ENCODE data around the gene APOBEC3B. TPM values are rescaled to one million over a fixed set of nuclear protein-coding genes. Genes with fewer than 3 reads are reported as not detected.

Gene APOBEC3B
- total RNA-seq, 2 experiments from 2014 or later: 32.8 to 82.6 TPM

GRCh38 chr22:38964989-38965388, 17.2 kb upstream of the APOBEC3B start:
- Mint-ChIP-seq H3K27me3 (peaks cover 10% of the 10 kb centered on the region), H3K4me1 (peaks cover 6% of the 10 kb centered on the region), H3K36me3 (no peaks in the 10 kb centered on the region), H3K4me3 (no peak overlapping the region), H3K27ac (no peak overlapping the region), H3K9me3 (ENCODE audit: low read depth) (no peaks in the 10 kb centered on the region)
- DNase-seq (no peak), ATAC-seq (no peak)
- CTCF ChIA-PET: no interaction called here

DNA sequence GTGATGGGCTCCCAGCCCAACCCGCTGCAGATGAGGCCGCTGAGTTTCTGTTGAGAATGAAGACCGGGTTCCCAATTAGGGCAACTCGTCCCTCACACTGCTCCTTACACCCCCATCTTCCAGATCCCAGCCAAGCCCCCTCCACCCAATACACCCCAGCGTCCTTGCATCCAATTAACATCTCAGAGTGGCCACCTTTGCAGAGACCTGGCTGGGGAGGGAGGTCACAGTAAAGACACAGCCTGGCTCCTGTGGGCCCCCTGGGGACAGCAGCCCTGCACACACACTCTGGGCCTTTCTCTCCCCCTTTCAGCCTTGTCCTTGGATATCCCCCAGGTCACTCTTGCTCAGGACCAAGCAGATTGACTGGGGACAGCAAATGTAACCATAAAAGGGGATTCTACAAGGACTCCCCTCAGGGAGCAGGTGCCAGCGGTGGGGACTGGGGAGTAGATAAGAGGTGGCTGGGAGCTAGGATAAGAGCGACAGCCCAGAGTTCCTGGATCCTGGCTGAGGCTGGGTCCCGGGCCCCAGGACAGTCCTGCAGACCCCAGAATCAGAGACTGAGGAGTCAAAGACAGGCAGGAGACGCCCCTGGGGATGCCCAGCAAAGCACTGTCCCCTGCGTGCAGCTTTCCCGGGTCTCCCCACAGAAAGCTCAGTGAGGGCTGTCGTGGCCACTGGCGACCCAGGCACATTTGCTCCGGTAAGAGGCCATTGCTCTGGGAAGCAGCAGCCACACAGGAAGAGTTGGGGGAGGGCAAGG, 16.4 kb upstream of the APOBEC3B start:
- Mint-ChIP-seq H3K27me3 (peaks cover 14% of the 10 kb centered on the region), H3K36me3 (no peaks in the 10 kb centered on the region), H3K4me1 (peaks cover 9% of the 10 kb centered on the region), H3K27ac (no peak overlapping the region), H3K4me3 (no peak overlapping the region), H3K9me3 (ENCODE audit: low read depth) (no peaks in the 10 kb centered on the region)
- CTCF ChIA-PET: no interaction called here
- no peak for ATAC-seq
- DNase-seq: no peak

- Mint-ChIP-seq H3K4me1 (peaks cover 9% of the 10 kb centered on the region), H3K36me3 (no peaks in the 10 kb centered on the region), H3K4me3 (no peak overlapping the region), H3K27ac (no peak overlapping the region), H3K9me3 (ENCODE audit: low read depth) (no peaks in the 10 kb centered on the region), H3K27me3 (peaks cover 17% of the 10 kb centered on the region)
- no peak for ATAC-seq
- DNase-seq: no peak
- CTCF ChIA-PET: no interaction called here
Observed at GRCh38 chr22:38966380-38966702, 15.8 kb upstream of the APOBEC3B start.

DNA sequence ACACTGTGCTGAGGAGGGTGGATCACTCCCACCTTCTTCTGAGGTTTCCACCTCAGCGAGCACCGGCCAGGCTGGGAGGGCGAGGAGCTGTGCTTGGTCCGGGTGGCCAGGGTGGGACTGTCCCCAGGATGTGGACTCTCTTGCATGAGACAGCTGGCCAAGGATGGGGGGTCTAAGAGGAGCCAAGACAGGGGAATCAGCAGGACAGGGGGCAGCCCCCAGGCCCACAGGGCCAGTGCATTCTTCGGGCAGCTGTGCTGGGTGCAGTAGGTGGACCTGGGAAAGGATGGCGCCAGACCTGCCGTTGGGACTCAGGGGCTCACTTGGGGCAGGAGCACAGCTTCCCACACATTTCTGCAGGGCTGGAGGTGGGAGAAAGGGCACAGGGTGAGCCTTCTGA, 15.2 kb upstream of the APOBEC3B start:
- peak overlapping the region; percentile 42 for H3K27ac Mint-ChIP-seq
- H3K27me3 Mint-ChIP-seq: peaks cover 19% of the 10 kb centered on the region
- no peaks in the 10 kb centered on the region for H3K36me3 Mint-ChIP-seq
- H3K4me1 Mint-ChIP-seq: peaks cover 9% of the 10 kb centered on the region
- DNase-seq: no peak
- H3K9me3 Mint-ChIP-seq (ENCODE audit: low read depth): no peaks in the 10 kb centered on the region
- ATAC-seq: no peak
- CTCF ChIA-PET: no interaction called here
- no peak overlapping the region for H3K4me3 Mint-ChIP-seq

- Mint-ChIP-seq H3K27me3 (peaks cover 22% of the 10 kb centered on the region), H3K27ac (peak overlapping the region; percentile 8), H3K4me3 (no peak overlapping the region), H3K36me3 (no peaks in the 10 kb centered on the region), H3K4me1 (peaks cover 9% of the 10 kb centered on the region), H3K9me3 (ENCODE audit: low read depth) (no peaks in the 10 kb centered on the region)
- no peak for DNase-seq
- ATAC-seq: peak; percentile 25
- CTCF ChIA-PET: no interaction called here
Observed at GRCh38 chr22:38967451-38968450, 14.4 kb upstream of the APOBEC3B start.

GRCh38 chr22:38968801-38969200, 13.3 kb upstream of the APOBEC3B start:
- H3K27me3 Mint-ChIP-seq: peaks cover 22% of the 10 kb centered on the region

DNA sequence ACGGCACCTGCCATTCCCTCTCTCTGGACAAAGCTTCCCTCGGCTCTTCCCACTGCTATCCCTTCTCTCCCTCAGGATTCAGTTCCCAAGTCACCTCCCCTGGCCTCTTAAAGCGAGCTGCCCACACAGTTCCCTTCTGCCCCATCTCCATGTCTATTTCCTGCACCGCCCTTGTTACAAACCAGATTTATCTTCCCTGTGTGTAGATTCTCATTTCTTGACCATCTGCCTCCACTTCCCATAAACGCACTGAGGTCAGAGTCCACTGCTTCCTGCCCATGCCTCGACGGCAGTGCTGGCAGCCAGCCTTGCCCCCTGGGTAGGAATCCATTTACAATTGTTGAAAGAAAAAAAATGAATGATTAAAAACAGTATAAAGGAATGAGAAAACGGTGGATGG, 11.6 kb upstream of the APOBEC3B start:
- CTCF ChIA-PET: interaction anchor here (1.5 to 7.7 kb wide), 4 partner anchors 13 to 100 kb away, joined by 6 to 75 read pairs (median 36); partner anchors contain the start of genes APOBEC3B and CBX6
- Mint-ChIP-seq H3K9me3 (ENCODE audit: low read depth) (no peaks in the 10 kb centered on the region), H3K27ac (no peak overlapping the region), H3K36me3 (no peaks in the 10 kb centered on the region), H3K4me1 (peaks cover 17% of the 10 kb centered on the region), H3K27me3 (peaks cover 22% of the 10 kb centered on the region), H3K4me3 (no peak overlapping the region)
- DNase-seq (no peak), ATAC-seq (no peak)

More at GRCh38 chr22:38968801-38969200, 13.3 kb upstream of the APOBEC3B start:
- Mint-ChIP-seq H3K36me3 (no peaks in the 10 kb centered on the region), H3K4me1 (peaks cover 15% of the 10 kb centered on the region), H3K4me3 (no peak overlapping the region), H3K9me3 (ENCODE audit: low read depth) (no peaks in the 10 kb centered on the region), H3K27ac (no peak overlapping the region)
- CTCF ChIA-PET: interaction anchor here (1.2 to 7.7 kb wide), 2 partner anchors 20 to 99 kb away, joined by 3 to 47 read pairs; partner anchors contain the start of gene CBX6
- no peak for ATAC-seq
- DNase-seq: no peak

DNA sequence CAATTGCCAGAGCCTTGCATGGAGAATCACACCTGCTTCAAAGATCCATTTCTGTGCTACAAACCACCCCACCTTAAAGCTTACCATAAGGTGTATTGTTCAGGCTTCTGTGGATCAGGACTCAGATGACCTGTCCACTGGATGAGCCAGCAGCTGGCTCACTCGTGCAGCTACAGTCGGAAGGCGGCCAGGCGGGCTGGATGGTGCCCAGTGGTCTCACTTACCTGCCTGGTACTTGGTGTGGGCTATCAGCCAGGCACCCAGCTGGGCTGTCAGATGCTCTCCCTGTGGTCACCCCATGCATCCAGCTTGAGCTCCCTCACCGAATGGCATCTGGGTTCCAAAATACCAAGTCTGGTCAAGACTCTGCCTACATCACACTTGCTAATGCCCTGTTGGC, 10.9 kb upstream of the APOBEC3B start:
- Mint-ChIP-seq H3K4me3 (no peak overlapping the region), H3K27me3 (peaks cover 22% of the 10 kb centered on the region), H3K36me3 (peaks cover 1% of the 10 kb centered on the region), H3K27ac (no peak overlapping the region), H3K9me3 (ENCODE audit: low read depth) (no peaks in the 10 kb centered on the region), H3K4me1 (peaks cover 17% of the 10 kb centered on the region)
- DNase-seq (no peak), ATAC-seq (no peak)
- CTCF ChIA-PET: interaction anchor here (1.5 to 7.7 kb wide), 4 partner anchors 12 to 101 kb away, joined by 6 to 75 read pairs (median 36); partner anchors contain the start of genes APOBEC3B and CBX6

DNA sequence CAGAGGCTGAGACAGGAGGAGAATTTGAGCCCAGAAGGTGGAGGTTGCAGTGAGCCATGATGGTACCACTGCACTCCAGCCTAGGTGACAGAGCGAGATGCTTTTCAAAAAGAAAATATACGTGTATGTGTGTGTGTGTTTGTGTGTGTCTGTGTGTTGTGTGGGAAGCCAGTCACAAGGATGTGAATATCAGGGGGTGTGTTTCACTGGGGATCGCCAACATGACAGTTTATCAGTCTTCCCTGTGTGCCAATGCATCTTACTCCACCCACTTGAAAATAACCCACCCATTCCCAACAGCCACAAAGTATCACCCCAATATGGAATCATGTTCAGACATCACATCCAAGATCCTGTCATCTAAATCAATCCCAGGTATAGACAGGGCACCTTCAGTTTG, 10.4 kb upstream of the APOBEC3B start:
- H3K9me3 Mint-ChIP-seq (ENCODE audit: low read depth): no peaks in the 10 kb centered on the region
- H3K36me3 Mint-ChIP-seq: peaks cover 1% of the 10 kb centered on the region
- H3K27ac Mint-ChIP-seq: no peak overlapping the region
- H3K4me3 Mint-ChIP-seq: no peak overlapping the region
- no peak for DNase-seq
- CTCF ChIA-PET: interaction anchor here (0.7 to 7.7 kb wide), 5 partner anchors 11 to 102 kb away, joined by 3 to 75 read pairs (median 25); partner anchors contain the start of genes APOBEC3B and CBX6
- H3K27me3 Mint-ChIP-seq: peaks cover 22% of the 10 kb centered on the region
- ATAC-seq: no peak
- peaks cover 17% of the 10 kb centered on the region for H3K4me1 Mint-ChIP-seq

- ATAC-seq (no peak), DNase-seq (no peak)
- Mint-ChIP-seq H3K27ac (no peak overlapping the region), H3K36me3 (peaks cover 3% of the 10 kb centered on the region), H3K27me3 (peaks cover 25% of the 10 kb centered on the region), H3K9me3 (ENCODE audit: low read depth) (peaks cover 3% of the 10 kb centered on the region), H3K4me1 (peaks cover 16% of the 10 kb centered on the region), H3K4me3 (no peak overlapping the region)
- CTCF ChIA-PET: interaction anchor here (0.7 to 7.7 kb wide), 5 partner anchors 11 to 102 kb away, joined by 3 to 75 read pairs (median 25); partner anchors contain the start of genes APOBEC3B and CBX6
Observed at GRCh38 chr22:38972558-38972957, 9.6 kb upstream of the APOBEC3B start.

GRCh38 chr22:38973289-38974169, 8.6 kb upstream of the APOBEC3B start:
- DNase-seq (peak; percentile 73), ATAC-seq (peak; percentile 91)
- H3K9me3 Mint-ChIP-seq (ENCODE audit: low read depth): peaks cover 3% of the 10 kb centered on the region
- CTCF ChIA-PET: interaction anchor here (1.0 to 7.7 kb wide), 15 partner anchors 10 to 215 kb away, joined by 3 to 75 read pairs (median 6); partner anchors contain the start of genes APOBEC3B and CBX6
- H3K4me1 Mint-ChIP-seq: peaks cover 12% of the 10 kb centered on the region
- H3K27ac Mint-ChIP-seq: peak overlapping the region; percentile 16
- H3K36me3 Mint-ChIP-seq: peaks cover 3% of the 10 kb centered on the region
- peaks cover 25% of the 10 kb centered on the region for H3K27me3 Mint-ChIP-seq
- no peak overlapping the region for H3K4me3 Mint-ChIP-seq

DNA sequence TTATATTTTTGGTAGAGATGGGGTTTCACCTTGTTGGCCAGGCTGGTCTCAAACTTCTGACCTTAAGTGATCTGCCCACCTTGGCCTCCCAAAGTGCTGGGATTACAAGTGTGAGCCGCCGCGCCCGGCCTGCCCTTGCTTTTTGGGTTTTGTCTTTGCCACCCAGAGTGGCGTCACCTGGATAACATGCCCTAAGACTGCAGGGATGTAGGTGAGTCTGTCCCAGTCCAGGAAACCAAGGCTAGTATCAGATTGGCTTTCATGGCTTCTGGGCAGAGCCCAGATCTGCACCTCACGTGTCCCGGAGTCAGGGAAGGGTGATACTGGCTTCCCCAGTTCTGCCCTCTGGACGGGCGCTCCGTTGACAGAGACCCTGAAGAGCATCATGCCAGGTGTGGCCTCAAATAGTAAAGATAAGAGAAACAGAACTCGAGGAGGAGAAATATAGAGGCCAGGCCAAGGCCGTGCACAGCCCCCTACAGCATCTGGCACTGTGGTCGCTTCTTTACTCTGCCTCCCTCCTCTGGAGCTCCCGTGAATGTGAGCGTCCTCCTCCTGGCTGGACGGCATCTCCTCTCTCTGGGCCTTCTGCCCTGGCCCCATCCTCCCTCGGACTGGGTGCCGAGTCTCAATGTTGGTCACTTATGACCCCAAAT, 7.8 kb upstream of the APOBEC3B start:
- peaks cover 12% of the 10 kb centered on the region for H3K4me1 Mint-ChIP-seq
- H3K9me3 Mint-ChIP-seq (ENCODE audit: low read depth): peaks cover 3% of the 10 kb centered on the region
- peaks cover 21% of the 10 kb centered on the region for H3K27me3 Mint-ChIP-seq
- H3K4me3 Mint-ChIP-seq: no peak overlapping the region
- ATAC-seq (no peak), DNase-seq (no peak)
- H3K27ac Mint-ChIP-seq: no peak overlapping the region
- H3K36me3 Mint-ChIP-seq: peaks cover 3% of the 10 kb centered on the region
- CTCF ChIA-PET: interaction anchor here (1.0 to 7.7 kb wide), 14 partner anchors 9 to 216 kb away, joined by 3 to 75 read pairs (median 6); partner anchors contain the start of genes APOBEC3B and CBX6

All from activated CD8-positive, alpha-beta memory T cell treated with anti-CD3 and anti-CD28 coated beads, Interleukin-2, amount 10 ng/mL, durations not matched to agents 7 days and 5 days (primary cell).